ENCODE measurements around the gene PHACTR3. TPM values are rescaled to one million over a fixed set of nuclear protein-coding genes. Genes with fewer than 3 reads are reported as not detected.

The PHACTR3 gene
- total RNA-seq, 1 donor: not detected

DNA sequence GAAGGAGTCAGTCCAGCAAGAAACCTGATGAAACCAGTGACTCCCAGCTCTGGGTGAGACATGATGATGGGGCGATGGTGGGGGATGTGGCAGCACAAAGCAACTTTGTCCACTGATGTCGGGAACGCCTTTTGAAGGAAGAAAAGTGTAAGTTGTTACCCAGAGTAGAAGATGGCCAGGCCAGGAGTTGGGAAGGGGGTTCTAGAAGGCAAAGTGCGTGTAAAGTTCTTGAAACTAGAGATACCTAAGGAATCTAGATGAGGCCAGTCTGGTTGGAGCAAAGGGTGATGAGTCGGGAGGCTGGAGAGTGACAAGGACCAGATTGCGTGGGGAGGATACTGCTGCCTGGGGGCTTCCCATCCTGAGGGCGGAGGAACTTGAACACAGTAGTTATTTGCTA, 117.0 kb downstream of the PHACTR3 start:
- H4K20me1 ChIP-seq (ENCODE audit: insufficient read depth, low read length): no peaks in the 10 kb centered on the region
- H2AFZ ChIP-seq (ENCODE audit: low read length): no peak overlapping the region
- H3K9me3 ChIP-seq (ENCODE audit: low read depth, low read length): no peaks in the 10 kb centered on the region
- no peaks in the 10 kb centered on the region for H3K27me3 ChIP-seq (ENCODE audit: insufficient read depth, low read length)
- no peaks in the 10 kb centered on the region for H3K79me2 ChIP-seq (ENCODE audit: insufficient read depth, low read length)
- DNase-seq (ENCODE audit: insufficient read length, low spot score, missing footprints): no peak
- no peak overlapping the region for H3K27ac ChIP-seq (ENCODE audit: low read depth, low read length)
- TF ChIP-seq, protein P1, sequence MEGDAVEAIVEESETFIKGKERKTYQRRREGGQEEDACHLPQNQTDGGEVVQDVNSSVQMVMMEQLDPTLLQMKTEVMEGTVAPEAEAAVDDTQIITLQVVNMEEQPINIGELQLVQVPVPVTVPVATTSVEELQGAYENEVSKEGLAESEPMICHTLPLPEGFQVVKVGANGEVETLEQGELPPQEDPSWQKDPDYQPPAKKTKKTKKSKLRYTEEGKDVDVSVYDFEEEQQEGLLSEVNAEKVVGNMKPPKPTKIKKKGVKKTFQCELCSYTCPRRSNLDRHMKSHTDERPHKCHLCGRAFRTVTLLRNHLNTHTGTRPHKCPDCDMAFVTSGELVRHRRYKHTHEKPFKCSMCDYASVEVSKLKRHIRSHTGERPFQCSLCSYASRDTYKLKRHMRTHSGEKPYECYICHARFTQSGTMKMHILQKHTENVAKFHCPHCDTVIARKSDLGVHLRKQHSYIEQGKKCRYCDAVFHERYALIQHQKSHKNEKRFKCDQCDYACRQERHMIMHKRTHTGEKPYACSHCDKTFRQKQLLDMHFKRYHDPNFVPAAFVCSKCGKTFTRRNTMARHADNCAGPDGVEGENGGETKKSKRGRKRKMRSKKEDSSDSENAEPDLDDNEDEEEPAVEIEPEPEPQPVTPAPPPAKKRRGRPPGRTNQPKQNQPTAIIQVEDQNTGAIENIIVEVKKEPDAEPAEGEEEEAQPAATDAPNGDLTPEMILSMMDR (IDR thresholded peaks at IDR 0.05; ENCODE audit: extremely low read depth, low read depth, low read length): no peak
- no peak overlapping the region for H3K4me2 ChIP-seq (ENCODE audit: insufficient read depth, low read length)
- no peak overlapping the region for H3K4me3 ChIP-seq (ENCODE audit: insufficient read depth, low read length)
- no peaks in the 10 kb centered on the region for H3K4me1 ChIP-seq (ENCODE audit: insufficient read depth, low read length)
- H3K36me3 ChIP-seq (ENCODE audit: insufficient read depth, low read length): no peaks in the 10 kb centered on the region

DNA sequence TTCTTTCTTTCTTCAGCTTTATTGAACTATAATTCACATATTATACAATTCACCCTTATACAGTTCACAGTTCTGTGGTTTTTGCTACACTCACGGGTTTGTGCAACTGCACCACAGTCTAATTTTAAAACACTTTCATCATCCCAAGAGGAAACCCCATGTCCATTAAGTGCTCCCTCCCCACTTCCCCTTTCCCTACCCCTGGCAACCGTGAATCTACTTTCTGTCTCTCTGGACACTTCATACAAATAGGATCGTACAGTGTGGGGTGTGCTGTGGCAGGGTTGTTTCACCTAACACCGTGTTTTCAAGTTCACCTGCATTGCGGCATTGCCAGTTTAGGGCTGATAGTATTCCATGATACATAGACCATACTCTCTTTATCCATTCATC, 118.8 kb downstream of the PHACTR3 start:
- no peaks in the 10 kb centered on the region for H3K36me3 ChIP-seq (ENCODE audit: insufficient read depth, low read length)
- DNase-seq (ENCODE audit: insufficient read length, low spot score, missing footprints): no peak
- TF ChIP-seq, protein P1 (IDR thresholded peaks at IDR 0.05; ENCODE audit: extremely low read depth, low read depth, low read length): no peak

DNA sequence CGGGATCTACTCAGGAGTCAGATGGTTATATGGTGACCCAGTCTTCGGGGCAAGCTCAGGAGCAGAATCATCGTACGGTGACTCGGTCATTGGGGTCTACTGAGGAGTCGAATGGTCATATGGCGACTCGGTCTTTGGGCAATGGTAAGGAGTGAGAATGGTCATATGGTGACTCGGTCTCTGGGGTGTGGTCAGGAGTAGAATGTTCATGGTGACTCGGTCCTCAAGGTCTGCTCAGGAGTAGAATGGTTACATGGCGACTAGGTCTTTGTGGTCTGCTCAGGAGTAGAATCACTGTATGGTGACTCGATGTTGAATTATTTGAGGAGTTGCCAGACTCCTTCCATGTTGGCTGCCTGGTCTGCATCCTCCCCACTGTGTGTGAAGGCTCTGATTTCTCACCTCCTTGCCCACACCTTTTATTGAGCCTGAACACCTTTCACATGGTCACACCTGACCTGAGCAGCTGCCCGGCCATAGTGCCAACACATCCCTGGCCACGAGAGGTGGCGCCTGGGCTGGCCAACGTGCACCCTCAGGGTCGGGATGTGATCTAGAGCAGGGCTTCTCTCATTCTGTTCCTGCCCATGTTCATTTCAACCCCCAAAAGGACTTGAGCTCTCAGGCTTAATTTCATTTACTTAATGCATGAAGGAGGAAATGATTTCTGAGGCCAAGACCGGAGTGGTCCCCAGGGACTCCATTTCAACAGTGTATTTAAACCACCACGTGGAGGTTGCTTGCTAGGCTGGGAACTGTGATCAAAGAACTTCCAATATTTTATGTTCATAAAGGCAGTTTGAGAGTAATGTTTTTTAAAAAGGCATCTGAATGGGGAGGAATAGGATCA, 119.5 kb downstream of the PHACTR3 start:
- Histone ChIP-seq H4K20me1 (ENCODE audit: insufficient read depth, low read length) (no peaks in the 10 kb centered on the region), H3K36me3 (ENCODE audit: insufficient read depth, low read length) (no peaks in the 10 kb centered on the region), H3K79me2 (ENCODE audit: insufficient read depth, low read length) (no peaks in the 10 kb centered on the region), H3K4me2 (ENCODE audit: insufficient read depth, low read length) (no peak overlapping the region), H3K4me1 (ENCODE audit: insufficient read depth, low read length) (no peaks in the 10 kb centered on the region), H3K4me3 (ENCODE audit: insufficient read depth, low read length) (no peak overlapping the region), H3K9me3 (ENCODE audit: low read depth, low read length) (no peaks in the 10 kb centered on the region), H3K27me3 (ENCODE audit: insufficient read depth, low read length) (no peaks in the 10 kb centered on the region), H3K27ac (ENCODE audit: low read depth, low read length) (no peak overlapping the region), H2AFZ (ENCODE audit: low read length) (no peak overlapping the region)
- TF ChIP-seq, protein P1 (IDR thresholded peaks at IDR 0.05; ENCODE audit: extremely low read depth, low read depth, low read length): no peak
- DNase-seq (ENCODE audit: insufficient read length, low spot score, missing footprints): no peak

More for the DNA sequence above, 118.8 kb downstream of the PHACTR3 start:
- H3K4me1 ChIP-seq (ENCODE audit: insufficient read depth, low read length): no peaks in the 10 kb centered on the region
- H3K4me3 ChIP-seq (ENCODE audit: insufficient read depth, low read length): no peak overlapping the region
- H3K27ac ChIP-seq (ENCODE audit: low read depth, low read length): no peak overlapping the region
- H3K4me2 ChIP-seq (ENCODE audit: insufficient read depth, low read length): no peak overlapping the region
- no peaks in the 10 kb centered on the region for H3K27me3 ChIP-seq (ENCODE audit: insufficient read depth, low read length)
- no peaks in the 10 kb centered on the region for H3K9me3 ChIP-seq (ENCODE audit: low read depth, low read length)
- H4K20me1 ChIP-seq (ENCODE audit: insufficient read depth, low read length): no peaks in the 10 kb centered on the region
- no peaks in the 10 kb centered on the region for H3K79me2 ChIP-seq (ENCODE audit: insufficient read depth, low read length)
- no peak overlapping the region for H2AFZ ChIP-seq (ENCODE audit: low read length)

GRCh38 chr20:59724457-59725366, 120.4 kb downstream of the PHACTR3 start:
- no peak overlapping the region for H3K4me3 ChIP-seq (ENCODE audit: insufficient read depth, low read length)
- TF ChIP-seq, protein P1 (IDR thresholded peaks at IDR 0.05; ENCODE audit: extremely low read depth, low read depth, low read length): no peak
- H3K27me3 ChIP-seq (ENCODE audit: insufficient read depth, low read length): no peaks in the 10 kb centered on the region

More at GRCh38 chr20:59724457-59725366, 120.4 kb downstream of the PHACTR3 start:
- Histone ChIP-seq H4K20me1 (ENCODE audit: insufficient read depth, low read length) (no peaks in the 10 kb centered on the region), H3K79me2 (ENCODE audit: insufficient read depth, low read length) (no peaks in the 10 kb centered on the region), H3K36me3 (ENCODE audit: insufficient read depth, low read length) (no peaks in the 10 kb centered on the region), H3K9me3 (ENCODE audit: low read depth, low read length) (no peaks in the 10 kb centered on the region), H2AFZ (ENCODE audit: low read length) (no peak overlapping the region), H3K4me1 (ENCODE audit: insufficient read depth, low read length) (no peaks in the 10 kb centered on the region), H3K27ac (ENCODE audit: low read depth, low read length) (no peak overlapping the region), H3K4me2 (ENCODE audit: insufficient read depth, low read length) (no peak overlapping the region)
- DNase-seq (ENCODE audit: insufficient read length, low spot score, missing footprints): peak; percentile 45

All from osteoblast (primary cell).